Loucy (cell line): ENCODE data around the gene INSYN2B.

ENCODE experiments used
- EZH2phosphoT487 ChIP-seq: fragments of 200-600 bp; IDR thresholded peaks from 2 replicates; pipeline ENCODE4 v1.6.1; 2018; ENCODE audit warnings: antibody characterized with exemption, mild to moderate bottlenecking, moderate library complexity, borderline replicate concordance
- TF ChIP-seq, protein P1 (sequence below): fragments of 200-600 bp; sonication (generic); conservative IDR thresholded peaks from 2 replicates; pipeline ENCODE4 v1.5.1; 2014; ENCODE audit warnings: mild to moderate bottlenecking, antibody characterized with exemption, low read length

DNA sequence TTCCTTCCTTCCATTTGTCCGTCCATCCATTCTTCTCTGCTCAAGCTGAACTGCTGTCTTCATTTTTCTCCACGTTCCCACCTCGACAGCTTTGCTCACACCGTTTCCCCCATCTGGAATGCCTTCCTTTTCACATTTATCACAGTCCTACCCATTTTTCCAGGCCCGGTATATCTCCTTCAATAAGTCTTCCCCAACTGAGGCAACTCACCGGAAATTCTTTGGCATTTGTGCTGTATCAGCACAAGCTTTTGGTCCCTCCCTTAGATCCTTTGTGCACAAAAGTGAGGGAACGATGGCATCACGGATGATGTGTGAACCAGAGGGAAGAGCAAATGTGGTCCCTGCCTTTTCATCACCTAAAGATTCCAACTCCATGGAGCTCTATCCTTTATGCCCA lies 45.6 kb upstream of the INSYN2B start:
- TF ChIP-seq, protein P1, sequence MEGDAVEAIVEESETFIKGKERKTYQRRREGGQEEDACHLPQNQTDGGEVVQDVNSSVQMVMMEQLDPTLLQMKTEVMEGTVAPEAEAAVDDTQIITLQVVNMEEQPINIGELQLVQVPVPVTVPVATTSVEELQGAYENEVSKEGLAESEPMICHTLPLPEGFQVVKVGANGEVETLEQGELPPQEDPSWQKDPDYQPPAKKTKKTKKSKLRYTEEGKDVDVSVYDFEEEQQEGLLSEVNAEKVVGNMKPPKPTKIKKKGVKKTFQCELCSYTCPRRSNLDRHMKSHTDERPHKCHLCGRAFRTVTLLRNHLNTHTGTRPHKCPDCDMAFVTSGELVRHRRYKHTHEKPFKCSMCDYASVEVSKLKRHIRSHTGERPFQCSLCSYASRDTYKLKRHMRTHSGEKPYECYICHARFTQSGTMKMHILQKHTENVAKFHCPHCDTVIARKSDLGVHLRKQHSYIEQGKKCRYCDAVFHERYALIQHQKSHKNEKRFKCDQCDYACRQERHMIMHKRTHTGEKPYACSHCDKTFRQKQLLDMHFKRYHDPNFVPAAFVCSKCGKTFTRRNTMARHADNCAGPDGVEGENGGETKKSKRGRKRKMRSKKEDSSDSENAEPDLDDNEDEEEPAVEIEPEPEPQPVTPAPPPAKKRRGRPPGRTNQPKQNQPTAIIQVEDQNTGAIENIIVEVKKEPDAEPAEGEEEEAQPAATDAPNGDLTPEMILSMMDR, result no peak
- no peak for TF ChIP-seq EZH2phosphoT487
